Neural progenitor cell (in vitro differentiated cells): Measurements from ENCODE around the gene MGMT.

Source experiments
- EZH2 ChIP-seq: fragments of 200-600 bp; sonication (generic); IDR thresholded peaks from 2 replicates; pipeline ENCODE4 v1.6.1; 2017; ENCODE audit warnings: antibody characterized with exemption, mild to moderate bottlenecking, moderate library complexity
- EZH2phosphoT487 ChIP-seq: fragments of 200-600 bp; sonication (generic); IDR thresholded peaks from 2 replicates; pipeline ENCODE4 v1.6.1; 2017; ENCODE audit warnings: antibody characterized with exemption
- TF ChIP-seq, protein P1 (sequence below): fragments of 200-600 bp; sonication (generic); IDR thresholded peaks from 2 replicates; pipeline ENCODE4 v1.5.1; 2017; ENCODE audit warnings: antibody characterized with exemption, mild to moderate bottlenecking

DNA sequence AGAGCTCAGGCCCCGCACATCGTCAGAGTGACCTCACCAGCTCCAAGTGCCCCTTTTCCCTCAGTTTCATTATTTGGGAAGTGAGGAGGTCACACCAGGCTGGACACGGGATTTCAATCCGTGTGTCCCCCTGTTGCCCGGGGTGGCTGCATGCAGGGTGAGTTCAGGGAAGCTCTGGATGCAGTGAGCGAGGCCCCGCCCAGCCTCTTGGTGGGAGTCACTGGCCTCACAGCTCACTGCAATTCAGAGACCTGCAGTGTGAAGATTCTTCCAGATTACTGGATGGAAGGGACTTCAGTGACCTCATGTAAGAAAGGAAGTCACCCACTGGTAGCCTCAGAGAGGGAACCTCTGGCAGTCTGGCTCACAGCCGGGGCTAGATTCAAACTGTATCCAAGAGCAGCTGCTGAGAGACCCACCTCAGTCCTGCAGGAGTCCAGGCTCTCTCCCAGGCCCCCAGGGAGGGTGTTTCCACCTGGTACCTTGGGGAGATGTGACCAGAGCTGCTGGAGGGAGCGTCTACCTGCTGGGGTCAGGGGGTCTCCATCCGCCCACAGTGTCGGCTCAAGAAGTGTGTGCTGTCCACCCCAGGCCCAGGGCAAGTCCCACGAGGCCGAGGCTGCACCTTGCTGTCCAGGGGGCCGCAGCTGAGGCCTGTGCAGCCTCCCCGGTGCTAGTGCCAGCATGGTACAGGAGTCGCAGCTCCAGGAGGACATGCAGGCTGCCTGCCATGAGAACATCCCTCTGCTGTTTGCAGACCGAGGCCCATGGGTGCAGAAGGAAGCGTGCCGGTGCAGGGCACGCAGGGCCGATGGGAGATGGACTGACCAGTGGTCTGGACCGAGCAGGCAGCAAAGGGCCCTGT, 54.4 kb downstream of the MGMT start:
- TF ChIP-seq, protein P1, sequence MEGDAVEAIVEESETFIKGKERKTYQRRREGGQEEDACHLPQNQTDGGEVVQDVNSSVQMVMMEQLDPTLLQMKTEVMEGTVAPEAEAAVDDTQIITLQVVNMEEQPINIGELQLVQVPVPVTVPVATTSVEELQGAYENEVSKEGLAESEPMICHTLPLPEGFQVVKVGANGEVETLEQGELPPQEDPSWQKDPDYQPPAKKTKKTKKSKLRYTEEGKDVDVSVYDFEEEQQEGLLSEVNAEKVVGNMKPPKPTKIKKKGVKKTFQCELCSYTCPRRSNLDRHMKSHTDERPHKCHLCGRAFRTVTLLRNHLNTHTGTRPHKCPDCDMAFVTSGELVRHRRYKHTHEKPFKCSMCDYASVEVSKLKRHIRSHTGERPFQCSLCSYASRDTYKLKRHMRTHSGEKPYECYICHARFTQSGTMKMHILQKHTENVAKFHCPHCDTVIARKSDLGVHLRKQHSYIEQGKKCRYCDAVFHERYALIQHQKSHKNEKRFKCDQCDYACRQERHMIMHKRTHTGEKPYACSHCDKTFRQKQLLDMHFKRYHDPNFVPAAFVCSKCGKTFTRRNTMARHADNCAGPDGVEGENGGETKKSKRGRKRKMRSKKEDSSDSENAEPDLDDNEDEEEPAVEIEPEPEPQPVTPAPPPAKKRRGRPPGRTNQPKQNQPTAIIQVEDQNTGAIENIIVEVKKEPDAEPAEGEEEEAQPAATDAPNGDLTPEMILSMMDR, result no peak
- TF ChIP-seq EZH2phosphoT487 (no peak), EZH2 (no peak)
